Measurements from ENCODE around the gene RAI14.

The RAI14 gene

GRCh38 chr5:34648039-34648839 is 7.9 kb upstream of the RAI14 start:
- no peak for DNase-seq

- no peak for DNase-seq
These were observed 7.3 kb upstream of the RAI14 start for GRCh38 chr5:34648840-34649158.

- DNase-seq: no peak
These were observed 4.3 kb upstream of the RAI14 start for GRCh38 chr5:34651791-34652190.

- DNase-seq: no peak
These were observed 3.7 kb upstream of the RAI14 start for GRCh38 chr5:34652466-34652865.

- DNase-seq: no peak
These were observed 3.2 kb upstream of the RAI14 start for GRCh38 chr5:34652914-34653313.

GRCh38 chr5:34653708-34654107 is 2.4 kb upstream of the RAI14 start:
- DNase-seq: no peak

- no peak for DNase-seq
These were observed 655 bp upstream of the RAI14 start for GRCh38 chr5:34655354-34655991.

- no peak for DNase-seq
These were observed 659 bp downstream of the RAI14 start for GRCh38 chr5:34656700-34657273.

- no peak for DNase-seq
These were observed 1.3 kb downstream of the RAI14 start for GRCh38 chr5:34657274-34657921.

- no peak for DNase-seq
These were observed 1.9 kb downstream of the RAI14 start for GRCh38 chr5:34657988-34658387.

- DNase-seq: no peak
These were observed 3.0 kb downstream of the RAI14 start for GRCh38 chr5:34659168-34659567.

- no peak for DNase-seq
These were observed 4.3 kb downstream of the RAI14 start for GRCh38 chr5:34660444-34660843.

- no peak for DNase-seq
These were observed 7.8 kb downstream of the RAI14 start for GRCh38 chr5:34663771-34664496.

GRCh38 chr5:34666392-34667080 is 10.4 kb downstream of the RAI14 start:
- no peak for DNase-seq

GRCh38 chr5:34667705-34668104 is 11.6 kb downstream of the RAI14 start:
- DNase-seq: no peak

GRCh38 chr5:34669931-34670516 is 13.9 kb downstream of the RAI14 start:
- no peak for DNase-seq

GRCh38 chr5:34672196-34672595 is 16.1 kb downstream of the RAI14 start:
- DNase-seq: no peak

- DNase-seq: no peak
These were observed 17.5 kb downstream of the RAI14 start for GRCh38 chr5:34673463-34674125.

GRCh38 chr5:34674187-34674586 is 18.1 kb downstream of the RAI14 start:
- no peak for DNase-seq

GRCh38 chr5:34675857-34676256 is 19.7 kb downstream of the RAI14 start:
- no peak for DNase-seq

- DNase-seq: no peak
These were observed 20.3 kb downstream of the RAI14 start for GRCh38 chr5:34676416-34676815.

GRCh38 chr5:34677428-34677827 is 21.3 kb downstream of the RAI14 start:
- DNase-seq: no peak
